BE2C (cell line): ENCODE measurements around the gene IFIT3.

Source experiments
- DNase-seq: peaks from one replicate; pipeline ENCODE4 v3.0.0-alpha.2; 2020
- H3K27me3 ChIP-seq: fragments of 250-450 bp; sonication (Bioruptor Pico); 2 replicates; pipeline ENCODE4 v1.5.1; 2020; ENCODE audit warnings: mild to moderate bottlenecking
- H3K36me3 ChIP-seq: fragments of 250-450 bp; sonication (Bioruptor Pico); 2 replicates; pipeline ENCODE4 v1.5.1; 2020; ENCODE audit warnings: mild to moderate bottlenecking
- H3K4me1 ChIP-seq: fragments of 250-450 bp; sonication (Bioruptor Pico); 2 replicates; pipeline ENCODE4 v1.5.1; 2020
- H3K4me3 ChIP-seq: 2 replicates; pipeline ENCODE4 v1.5.1; 2011; ENCODE audit warnings: low read depth, low read length
- H3K9me3 ChIP-seq: fragments of 250-450 bp; sonication (Bioruptor Pico); 2 replicates; pipeline ENCODE4 v1.5.1; 2020
- TF ChIP-seq, protein P1 (sequence below): IDR thresholded peaks from 2 replicates; pipeline ENCODE4 v1.5.1; 2012; ENCODE audit warnings: mild to moderate bottlenecking, low read depth, low read length

Gene IFIT3

GRCh38 chr10:89343089-89343767, 15.4 kb downstream of the IFIT3 start:
- TF ChIP-seq, protein P1, sequence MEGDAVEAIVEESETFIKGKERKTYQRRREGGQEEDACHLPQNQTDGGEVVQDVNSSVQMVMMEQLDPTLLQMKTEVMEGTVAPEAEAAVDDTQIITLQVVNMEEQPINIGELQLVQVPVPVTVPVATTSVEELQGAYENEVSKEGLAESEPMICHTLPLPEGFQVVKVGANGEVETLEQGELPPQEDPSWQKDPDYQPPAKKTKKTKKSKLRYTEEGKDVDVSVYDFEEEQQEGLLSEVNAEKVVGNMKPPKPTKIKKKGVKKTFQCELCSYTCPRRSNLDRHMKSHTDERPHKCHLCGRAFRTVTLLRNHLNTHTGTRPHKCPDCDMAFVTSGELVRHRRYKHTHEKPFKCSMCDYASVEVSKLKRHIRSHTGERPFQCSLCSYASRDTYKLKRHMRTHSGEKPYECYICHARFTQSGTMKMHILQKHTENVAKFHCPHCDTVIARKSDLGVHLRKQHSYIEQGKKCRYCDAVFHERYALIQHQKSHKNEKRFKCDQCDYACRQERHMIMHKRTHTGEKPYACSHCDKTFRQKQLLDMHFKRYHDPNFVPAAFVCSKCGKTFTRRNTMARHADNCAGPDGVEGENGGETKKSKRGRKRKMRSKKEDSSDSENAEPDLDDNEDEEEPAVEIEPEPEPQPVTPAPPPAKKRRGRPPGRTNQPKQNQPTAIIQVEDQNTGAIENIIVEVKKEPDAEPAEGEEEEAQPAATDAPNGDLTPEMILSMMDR: no peak
- Histone ChIP-seq H3K4me1 (peaks cover 5% of the 10 kb centered on the region; the same call in 1 of the 2 replicates), H3K36me3 (no peaks in the 10 kb centered on the region; the same call in 1 of the 2 replicates), H3K27me3 (no peaks in the 10 kb centered on the region), H3K4me3 (peak overlapping the region; percentile 57), H3K9me3 (no peaks in the 10 kb centered on the region)
- no peak for DNase-seq

GRCh38 chr10:89344156-89344555, 16.4 kb downstream of the IFIT3 start:
- H3K9me3 ChIP-seq: no peaks in the 10 kb centered on the region
- H3K27me3 ChIP-seq: no peaks in the 10 kb centered on the region
- peaks cover 5% of the 10 kb centered on the region; the same call in 1 of the 2 replicates for H3K4me1 ChIP-seq
- TF ChIP-seq, protein P1: no peak
- DNase-seq: no peak
- no peaks in the 10 kb centered on the region; the same call in 1 of the 2 replicates for H3K36me3 ChIP-seq
- no peak overlapping the region for H3K4me3 ChIP-seq

- DNase-seq: no peak
- TF ChIP-seq, protein P1: no peak
- H3K4me1 ChIP-seq: peaks cover 5% of the 10 kb centered on the region; the same call in 1 of the 2 replicates
These were observed 17.7 kb downstream of the IFIT3 start for GRCh38 chr10:89345367-89346000.

GRCh38 chr10:89346405-89347254, 18.8 kb downstream of the IFIT3 start:
- Histone ChIP-seq H3K4me3 (no peak overlapping the region), H3K27me3 (no peaks in the 10 kb centered on the region), H3K36me3 (no peaks in the 10 kb centered on the region), H3K4me1 (peaks cover 5% of the 10 kb centered on the region; the same call in 1 of the 2 replicates), H3K9me3 (no peaks in the 10 kb centered on the region)
- DNase-seq: no peak
- TF ChIP-seq, protein P1: no peak

More at GRCh38 chr10:89345367-89346000, 17.7 kb downstream of the IFIT3 start:
- Histone ChIP-seq H3K4me3 (no peak overlapping the region), H3K36me3 (no peaks in the 10 kb centered on the region), H3K9me3 (no peaks in the 10 kb centered on the region), H3K27me3 (no peaks in the 10 kb centered on the region)

DNA sequence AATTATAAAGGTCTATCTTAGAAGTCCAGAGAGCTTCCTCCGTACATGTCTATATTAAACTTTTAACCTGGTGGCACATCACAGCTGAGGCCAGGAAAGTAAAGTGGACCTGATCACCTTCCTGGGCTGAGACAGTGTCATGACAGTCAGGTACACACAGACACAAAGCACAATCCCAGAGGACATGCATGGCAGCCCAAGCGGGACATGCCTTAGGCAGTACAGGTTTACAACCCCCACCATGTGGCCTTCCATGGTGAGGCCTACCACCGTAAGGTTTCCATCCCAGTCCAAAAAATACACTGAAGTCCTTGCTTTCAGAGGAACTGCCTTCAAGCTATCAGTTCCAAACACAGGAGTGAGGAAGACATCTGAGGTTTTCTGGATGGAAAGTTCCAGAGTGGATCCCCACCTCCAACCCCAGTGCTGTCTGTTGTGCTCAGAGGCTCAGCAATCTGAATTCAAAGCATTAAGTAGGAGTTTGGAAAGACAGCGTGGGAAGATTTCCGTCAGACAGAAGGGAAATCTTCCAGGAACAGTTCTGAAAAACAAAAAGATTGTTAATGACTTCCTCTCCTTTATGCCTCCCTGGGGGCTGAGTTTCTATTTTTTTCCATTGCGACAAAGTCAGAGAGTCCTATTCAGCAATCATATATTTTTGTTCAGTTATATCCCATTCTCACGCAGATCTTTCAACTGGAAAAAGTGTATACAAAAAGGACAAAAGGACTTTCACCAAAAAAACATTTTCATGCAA, 20.1 kb downstream of the IFIT3 start:
- H3K27me3 ChIP-seq: no peaks in the 10 kb centered on the region
- H3K9me3 ChIP-seq: no peaks in the 10 kb centered on the region
- TF ChIP-seq, protein P1: no peak
- H3K4me1 ChIP-seq: peaks cover 5% of the 10 kb centered on the region; the same call in 1 of the 2 replicates
- H3K36me3 ChIP-seq: no peaks in the 10 kb centered on the region
- H3K4me3 ChIP-seq: no peak overlapping the region
- no peak for DNase-seq
